ENCODE data around the gene GNA12.
"Not testable (repeated sequence)": the region's sequence is repeated elsewhere in the genome, so short reads cannot be mapped to it uniquely, and the experiment has no call there.

Gene GNA12

GRCh38 chr7:2738766-2739549 is 105.2 kb downstream of the GNA12 start:
- DNase-seq = no peak

GRCh38 chr7:2737771-2738540 is 106.2 kb downstream of the GNA12 start:
- DNase-seq = no peak

- DNase-seq = not testable (repeated sequence)
Measured at GRCh38 chr7:2737005-2737743, 106.9 kb downstream of the GNA12 start.

- no peak for DNase-seq
Measured at GRCh38 chr7:2736411-2736914, 107.6 kb downstream of the GNA12 start.

GRCh38 chr7:2735744-2736143 is 108.4 kb downstream of the GNA12 start:
- no peak for DNase-seq

- DNase-seq = peak in 1 of 2 donors; percentile 24
Measured at GRCh38 chr7:2734751-2735571, 109.1 kb downstream of the GNA12 start.

GRCh38 chr7:2734084-2734686 is 109.9 kb downstream of the GNA12 start:
- no peak for DNase-seq

- no peak for DNase-seq
Measured at GRCh38 chr7:2732959-2733584, 111.0 kb downstream of the GNA12 start.

- DNase-seq = no peak
Measured at GRCh38 chr7:2732388-2732787, 111.7 kb downstream of the GNA12 start.

- no peak for DNase-seq
Measured at GRCh38 chr7:2730846-2731770, 113.0 kb downstream of the GNA12 start.

GRCh38 chr7:2729893-2730716 is 114.0 kb downstream of the GNA12 start:
- DNase-seq = no peak

GRCh38 chr7:2729031-2729892 is 114.8 kb downstream of the GNA12 start:
- DNase-seq = no peak

- DNase-seq = no peak
Measured at GRCh38 chr7:2728316-2729030, 115.6 kb downstream of the GNA12 start.

- not testable (repeated sequence) for DNase-seq
Measured at GRCh38 chr7:2727206-2727605, 116.9 kb downstream of the GNA12 start.

GRCh38 chr7:2726316-2727018 is 117.6 kb downstream of the GNA12 start:
- DNase-seq = no peak

- no peak for DNase-seq
Measured at GRCh38 chr7:2725178-2726105, 118.7 kb downstream of the GNA12 start.
